D721Med (cell line): Measurements from ENCODE around the gene ZNF341.

Experiments
- DNase-seq: peaks from one replicate; pipeline ENCODE4 v3.0.0; 2011; ENCODE audit warnings: low spot score; ENCODE audit not compliant: insufficient read length
- FAIRE-seq: peaks from 2 replicates; lab custom pipeline; 2011; peaks lifted over from hg19 to GRCh38; lab: Jason Lieb, UNC
- TF ChIP-seq, protein P1 (sequence below): IDR thresholded peaks from 2 replicates; pipeline ENCODE4 v1.5.1; 2012; ENCODE audit warnings: mild to moderate bottlenecking, control low read depth; ENCODE audit not compliant: insufficient read depth; ENCODE audit errors: missing control alignments

ZNF341 gene

DNA sequence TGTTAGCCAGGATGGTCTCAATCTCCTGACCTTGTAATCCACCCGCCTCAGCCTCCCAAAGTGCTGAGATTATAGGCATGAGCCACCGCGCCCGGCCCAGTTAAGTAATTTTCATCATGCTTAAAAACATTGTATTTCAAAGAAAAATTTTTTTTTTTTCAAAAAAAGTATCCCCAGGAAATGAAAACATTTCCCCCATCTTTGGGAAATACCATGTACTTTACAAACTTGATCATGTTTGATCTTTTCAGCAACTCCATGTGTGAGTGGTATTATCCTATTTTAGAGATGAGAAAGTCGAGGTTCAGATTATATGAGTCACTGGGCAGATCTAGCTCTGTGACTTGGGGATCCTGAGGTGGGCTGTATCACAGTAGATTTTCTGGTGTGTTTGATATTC lies 91.2 kb downstream of the ZNF341 start:
- FAIRE-seq: no peak
- TF ChIP-seq, protein P1, sequence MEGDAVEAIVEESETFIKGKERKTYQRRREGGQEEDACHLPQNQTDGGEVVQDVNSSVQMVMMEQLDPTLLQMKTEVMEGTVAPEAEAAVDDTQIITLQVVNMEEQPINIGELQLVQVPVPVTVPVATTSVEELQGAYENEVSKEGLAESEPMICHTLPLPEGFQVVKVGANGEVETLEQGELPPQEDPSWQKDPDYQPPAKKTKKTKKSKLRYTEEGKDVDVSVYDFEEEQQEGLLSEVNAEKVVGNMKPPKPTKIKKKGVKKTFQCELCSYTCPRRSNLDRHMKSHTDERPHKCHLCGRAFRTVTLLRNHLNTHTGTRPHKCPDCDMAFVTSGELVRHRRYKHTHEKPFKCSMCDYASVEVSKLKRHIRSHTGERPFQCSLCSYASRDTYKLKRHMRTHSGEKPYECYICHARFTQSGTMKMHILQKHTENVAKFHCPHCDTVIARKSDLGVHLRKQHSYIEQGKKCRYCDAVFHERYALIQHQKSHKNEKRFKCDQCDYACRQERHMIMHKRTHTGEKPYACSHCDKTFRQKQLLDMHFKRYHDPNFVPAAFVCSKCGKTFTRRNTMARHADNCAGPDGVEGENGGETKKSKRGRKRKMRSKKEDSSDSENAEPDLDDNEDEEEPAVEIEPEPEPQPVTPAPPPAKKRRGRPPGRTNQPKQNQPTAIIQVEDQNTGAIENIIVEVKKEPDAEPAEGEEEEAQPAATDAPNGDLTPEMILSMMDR: no peak

DNA sequence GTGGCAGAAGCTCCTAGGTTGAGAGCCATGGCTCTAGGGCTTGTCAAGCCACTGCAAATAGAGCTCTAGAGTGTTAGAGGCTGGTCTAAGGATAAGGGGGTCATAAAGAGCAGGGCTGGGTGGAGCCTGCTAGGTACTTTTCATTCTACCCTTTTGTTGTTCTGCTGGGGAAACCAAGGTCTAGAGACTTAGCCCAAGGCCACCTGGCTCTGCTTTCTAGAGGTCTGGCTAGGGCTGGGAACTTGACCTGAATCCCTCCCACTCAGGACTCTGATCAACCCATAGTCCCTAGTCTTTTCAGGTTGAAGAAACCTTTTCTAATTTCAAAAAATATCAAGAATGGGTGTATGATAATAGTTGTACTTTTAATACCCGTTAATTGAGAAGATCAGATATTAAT lies 93.1 kb downstream of the ZNF341 start:
- no peak for FAIRE-seq
- DNase-seq: no peak
- TF ChIP-seq, protein P1: no peak

More for the DNA sequence above, 91.2 kb downstream of the ZNF341 start:
- no peak for DNase-seq

DNA sequence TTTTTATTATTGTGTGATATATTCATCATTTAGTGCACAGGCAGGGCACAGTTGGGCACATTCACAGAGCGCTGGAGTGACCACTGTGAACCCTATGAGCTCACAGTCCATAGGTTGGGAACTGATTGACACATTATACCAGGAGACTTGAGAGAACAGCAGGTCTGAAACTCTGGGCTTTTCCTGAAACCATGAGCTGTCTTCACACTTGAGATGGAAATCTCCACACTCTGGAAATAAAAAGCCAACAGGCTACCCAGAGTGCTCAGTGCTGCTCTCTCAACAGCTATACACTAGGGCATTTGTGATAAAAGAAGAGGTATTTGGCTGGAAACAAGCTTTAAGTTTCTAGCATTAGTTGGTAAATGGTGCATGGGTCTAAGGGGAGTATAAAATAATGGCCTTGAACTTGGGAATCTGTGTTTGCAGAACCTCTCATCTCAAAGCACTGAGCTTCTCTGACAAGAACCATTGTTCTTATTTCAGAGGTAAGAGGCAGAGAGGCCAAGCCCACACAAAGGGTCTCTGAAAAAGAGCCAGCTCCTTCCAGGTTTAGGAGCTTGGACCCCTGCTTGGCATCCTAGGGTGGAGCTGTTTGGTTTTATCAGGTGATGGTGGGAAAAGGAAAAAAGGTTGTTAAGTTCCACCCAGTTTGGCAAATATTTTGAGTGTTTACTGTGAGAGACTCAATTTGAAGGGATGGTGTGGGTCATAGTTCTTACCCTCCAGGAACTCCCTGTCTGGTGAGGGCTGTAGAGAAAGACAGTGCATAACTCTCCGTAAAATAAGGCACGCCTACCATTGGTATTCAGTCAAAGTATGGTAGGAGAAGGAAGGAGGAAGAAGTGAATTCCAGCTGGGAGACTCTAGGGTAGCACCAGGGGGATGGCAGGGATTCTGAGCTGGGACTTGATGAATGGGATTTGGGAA lies 93.8 kb downstream of the ZNF341 start:
- DNase-seq (no peak), FAIRE-seq (no peak)
- TF ChIP-seq, protein P1: no peak

DNA sequence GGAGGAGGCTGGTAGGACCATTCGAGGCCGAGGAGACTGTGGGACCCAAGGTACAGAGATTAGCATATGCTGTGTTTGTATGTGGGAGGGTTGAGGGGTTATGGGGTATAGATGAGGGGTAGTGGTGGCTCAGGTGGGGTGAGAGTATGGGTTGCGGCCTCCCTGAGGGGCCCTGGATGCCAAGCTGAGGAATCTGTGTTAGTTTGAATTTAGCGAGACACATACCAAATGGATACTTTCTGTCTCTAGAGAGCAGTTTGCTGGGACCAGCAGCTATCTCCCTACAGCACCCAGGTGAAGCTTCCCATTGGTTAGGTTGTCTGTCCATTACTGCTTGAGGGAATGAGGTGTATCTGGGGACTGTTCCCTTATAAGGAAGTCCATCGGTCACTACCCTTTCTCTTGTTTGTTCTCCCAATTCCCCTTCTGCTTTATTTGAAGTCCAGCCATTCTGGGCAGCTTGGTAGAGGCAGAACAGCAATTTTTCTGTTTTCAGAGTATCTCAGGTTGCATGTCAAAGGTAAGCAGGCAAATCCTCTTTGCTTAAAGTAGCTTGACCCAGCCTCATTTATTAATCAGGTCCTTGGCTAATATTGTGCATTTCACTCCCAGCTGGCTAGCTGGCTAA lies 94.6 kb downstream of the ZNF341 start:
- no peak for FAIRE-seq
- TF ChIP-seq, protein P1: no peak
- DNase-seq: no peak

DNA sequence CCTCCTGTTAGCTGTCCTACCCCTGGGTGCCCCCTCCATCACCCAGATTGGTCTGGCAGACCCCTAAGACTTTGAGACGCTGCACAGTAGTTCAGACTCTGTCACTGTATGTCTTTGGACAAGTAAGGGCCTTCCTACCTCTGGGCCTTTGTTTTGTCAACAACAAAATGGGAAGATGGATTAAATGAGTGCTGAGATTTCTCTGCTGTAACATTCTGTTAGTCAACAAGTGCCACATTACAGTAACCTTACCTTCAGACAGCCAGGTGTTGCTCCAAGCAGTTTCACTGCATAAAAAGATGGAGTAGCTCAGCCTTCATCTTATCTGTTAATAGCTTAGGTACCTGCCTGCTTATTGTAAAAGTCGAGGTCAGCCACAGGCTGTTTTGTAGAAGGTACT lies 95.3 kb downstream of the ZNF341 start:
- DNase-seq (no peak), FAIRE-seq (no peak)
- TF ChIP-seq, protein P1: no peak

DNA sequence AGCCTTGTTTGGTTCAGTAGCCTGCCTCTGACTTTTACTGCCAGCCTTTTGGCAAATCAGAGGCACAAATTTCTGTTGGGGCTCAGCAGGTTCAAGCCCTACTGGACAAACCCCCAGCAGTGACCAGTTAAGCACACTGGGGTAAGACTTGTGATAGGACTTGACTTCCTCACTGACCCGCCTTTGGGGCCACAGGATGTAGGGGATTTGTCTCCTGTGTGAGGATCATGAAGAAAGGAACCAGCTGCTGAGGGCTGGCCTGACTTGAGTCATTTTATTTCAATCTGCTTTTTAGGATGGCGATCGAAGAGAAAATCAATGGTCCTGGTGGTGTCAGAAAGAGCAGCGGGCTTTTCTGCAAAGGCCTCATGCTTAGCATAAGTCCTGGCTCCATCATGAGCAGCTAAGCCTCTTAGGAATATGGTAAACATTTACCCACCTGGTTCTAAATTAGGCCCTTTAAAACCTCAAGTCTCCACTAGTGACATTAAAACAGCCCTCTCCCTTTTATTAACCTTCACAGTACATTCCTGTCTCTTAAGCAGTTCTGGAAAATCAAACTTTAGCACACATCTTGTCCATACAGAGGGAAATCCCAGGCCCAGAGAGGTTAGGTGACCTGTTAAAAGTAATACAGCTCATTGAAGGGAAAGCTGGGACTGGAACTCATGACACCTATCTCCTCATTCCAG lies 96.0 kb downstream of the ZNF341 start:
- DNase-seq (no peak), FAIRE-seq (no peak)
- TF ChIP-seq, protein P1: no peak
